ENCODE data around the gene PATJ. TPM values are rescaled to one million over a fixed set of nuclear protein-coding genes. Genes with fewer than 3 reads are reported as not detected.

PATJ gene
- total RNA-seq, 2 donors from 2014 or later = 42.7 to 67.5 TPM

DNA sequence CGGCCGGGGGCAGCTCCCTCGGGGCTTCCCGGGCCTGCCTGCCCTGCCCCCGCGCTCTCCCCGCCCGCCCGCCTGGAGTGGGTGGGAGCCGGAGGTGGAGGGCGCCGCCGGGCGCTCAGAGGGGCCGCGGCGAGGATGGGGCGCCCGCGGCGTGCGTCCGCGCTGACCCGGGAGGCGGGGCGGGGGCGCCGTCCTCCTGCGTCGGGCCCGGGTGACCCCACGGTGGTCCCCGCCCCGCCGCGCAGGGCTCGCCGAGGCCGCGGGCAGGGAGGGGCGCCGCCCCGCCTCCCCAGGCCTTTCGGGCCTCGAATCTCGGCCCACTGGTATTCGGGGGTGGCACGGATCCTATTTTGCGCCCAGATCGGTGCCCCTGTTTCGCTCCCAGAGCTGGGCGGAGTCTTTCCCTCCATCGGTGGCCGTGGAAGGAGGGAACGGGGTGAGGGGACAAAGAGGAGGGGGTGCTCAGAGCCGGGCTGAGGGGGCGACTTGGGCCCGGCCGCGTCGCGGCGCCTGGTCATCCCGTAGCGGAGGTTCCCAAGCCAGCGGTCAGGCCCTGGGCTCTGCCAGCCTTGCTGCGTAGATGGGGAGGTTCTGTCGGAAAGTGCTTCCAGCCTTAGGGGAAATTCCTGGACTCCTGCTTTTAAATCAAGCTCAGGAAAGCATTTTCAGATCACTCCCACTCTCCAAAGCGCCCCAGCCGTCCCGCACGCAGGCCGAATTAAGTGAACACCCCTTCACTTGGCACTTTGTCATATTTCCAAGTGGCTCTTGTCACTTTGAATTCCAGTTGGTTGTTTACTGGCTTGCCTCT is 545 bp downstream of the PATJ start:
- peak; percentile 23 for DNase-seq (ENCODE audit: low spot score)
- Histone ChIP-seq H3K27ac (peak overlapping the region; percentile 97), H3K4me1 (replicated peaks) (no peaks in the 10 kb centered on the region), H3K36me3 (no peaks in the 10 kb centered on the region), H3K4me3 (peak overlapping the region; percentile 82 to 96), H3K9me3 (no peaks in the 10 kb centered on the region), H3K27me3 (replicated peaks; ENCODE audit: insufficient read depth) (no peaks in the 10 kb centered on the region)
- intact Hi-C loops (cut with DNase I) = loop anchor here (2.0 to 5.0 kb wide), 2 partner anchors 18 to 99 kb away; partner anchors contain the start of gene TM2D1
- TF ChIP-seq POLR2A (IDR thresholded peaks at IDR 0.05) (peak; percentile 11), POLR2AphosphoS5 (IDR thresholded peaks at IDR 0.05) (no peak)
- TF ChIP-seq, protein P1, sequence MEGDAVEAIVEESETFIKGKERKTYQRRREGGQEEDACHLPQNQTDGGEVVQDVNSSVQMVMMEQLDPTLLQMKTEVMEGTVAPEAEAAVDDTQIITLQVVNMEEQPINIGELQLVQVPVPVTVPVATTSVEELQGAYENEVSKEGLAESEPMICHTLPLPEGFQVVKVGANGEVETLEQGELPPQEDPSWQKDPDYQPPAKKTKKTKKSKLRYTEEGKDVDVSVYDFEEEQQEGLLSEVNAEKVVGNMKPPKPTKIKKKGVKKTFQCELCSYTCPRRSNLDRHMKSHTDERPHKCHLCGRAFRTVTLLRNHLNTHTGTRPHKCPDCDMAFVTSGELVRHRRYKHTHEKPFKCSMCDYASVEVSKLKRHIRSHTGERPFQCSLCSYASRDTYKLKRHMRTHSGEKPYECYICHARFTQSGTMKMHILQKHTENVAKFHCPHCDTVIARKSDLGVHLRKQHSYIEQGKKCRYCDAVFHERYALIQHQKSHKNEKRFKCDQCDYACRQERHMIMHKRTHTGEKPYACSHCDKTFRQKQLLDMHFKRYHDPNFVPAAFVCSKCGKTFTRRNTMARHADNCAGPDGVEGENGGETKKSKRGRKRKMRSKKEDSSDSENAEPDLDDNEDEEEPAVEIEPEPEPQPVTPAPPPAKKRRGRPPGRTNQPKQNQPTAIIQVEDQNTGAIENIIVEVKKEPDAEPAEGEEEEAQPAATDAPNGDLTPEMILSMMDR (IDR thresholded peaks at IDR 0.05) = no peak
- WGBS = under 1% methylated on average over 39 of the region's 74 CpGs

DNA sequence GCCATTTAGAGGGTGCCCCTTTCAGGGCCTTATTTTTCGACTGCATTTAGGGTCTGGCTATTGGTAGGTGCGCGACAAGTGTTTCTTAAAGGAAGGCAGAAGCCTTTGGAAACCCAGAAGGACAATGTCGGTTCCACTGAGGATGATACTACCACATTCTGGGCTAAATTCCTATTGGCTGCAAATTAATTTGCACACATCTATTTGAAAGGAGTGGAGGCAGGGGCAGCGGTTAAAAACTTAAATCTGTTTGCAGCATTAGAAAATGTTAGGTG is 1.1 kb downstream of the PATJ start:
- intact Hi-C loops (cut with DNase I) = loop anchor here (2.0 to 5.0 kb wide), 2 partner anchors 19 to 99 kb away; partner anchors contain the start of gene TM2D1
- Histone ChIP-seq H3K36me3 (no peaks in the 10 kb centered on the region), H3K4me3 (peak overlapping the region; percentile 82 to 96), H3K27me3 (replicated peaks; ENCODE audit: insufficient read depth) (no peaks in the 10 kb centered on the region), H3K27ac (peak overlapping the region; percentile 97), H3K4me1 (replicated peaks) (no peaks in the 10 kb centered on the region), H3K9me3 (no peaks in the 10 kb centered on the region)
- no peak for DNase-seq (ENCODE audit: low spot score)
- 23% methylated on average over 5 of the region's 5 CpGs for WGBS
- TF ChIP-seq POLR2A (IDR thresholded peaks at IDR 0.05) (no peak), POLR2AphosphoS5 (IDR thresholded peaks at IDR 0.05) (no peak)
- TF ChIP-seq, protein P1 (IDR thresholded peaks at IDR 0.05) = no peak

DNA sequence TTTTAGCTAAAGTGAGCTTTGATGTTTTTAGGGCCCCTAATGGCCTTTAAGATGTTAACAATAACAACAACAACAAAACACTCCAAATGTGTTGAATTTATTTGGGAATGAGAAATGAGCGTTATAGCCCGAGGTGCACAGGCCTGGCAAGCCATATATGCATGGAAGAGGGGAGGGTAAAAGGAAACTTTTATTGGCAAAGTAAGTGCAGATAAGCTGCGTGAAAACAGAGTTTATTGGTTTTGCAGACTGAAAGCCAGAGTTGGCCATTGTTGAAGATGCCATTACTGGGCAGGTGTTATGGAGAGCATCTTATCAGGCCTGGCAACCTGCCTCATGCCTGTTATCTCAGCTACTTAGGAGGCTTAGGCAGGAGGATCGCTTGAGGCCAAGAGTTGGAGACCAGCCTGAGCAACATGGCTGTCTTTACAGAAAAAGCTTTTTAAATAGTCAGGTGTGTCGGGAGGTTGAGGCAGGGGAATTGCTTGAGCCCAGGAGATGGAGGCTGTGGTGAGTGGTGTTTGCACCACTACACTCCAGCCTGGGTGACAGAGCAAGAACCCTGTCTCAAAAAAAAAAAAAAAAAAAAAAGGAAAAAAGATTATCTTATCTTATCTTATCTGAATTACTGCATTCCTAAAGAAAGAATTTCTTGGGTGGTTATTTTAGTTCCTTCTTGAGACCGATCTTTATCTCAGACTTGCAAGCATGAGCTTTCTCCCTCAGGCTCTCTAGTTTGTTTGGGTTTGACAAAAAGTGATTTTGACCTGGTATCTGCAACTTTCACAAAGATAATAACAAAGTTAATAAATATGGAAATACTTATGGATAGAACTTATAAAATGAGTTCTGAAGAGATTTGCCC is 1.7 kb downstream of the PATJ start:
- H3K4me3 ChIP-seq = peak overlapping the region; percentile 82 to 96
- DNase-seq (ENCODE audit: low spot score) = no peak
- 43% methylated on average over 6 of the region's 6 CpGs for WGBS
- H3K27me3 ChIP-seq (replicated peaks; ENCODE audit: insufficient read depth) = no peaks in the 10 kb centered on the region
- peak overlapping the region; percentile 97 for H3K27ac ChIP-seq
- H3K9me3 ChIP-seq = no peaks in the 10 kb centered on the region
- no peaks in the 10 kb centered on the region for H3K4me1 ChIP-seq (replicated peaks)
- TF ChIP-seq, protein P1 (IDR thresholded peaks at IDR 0.05) = no peak
- TF ChIP-seq POLR2A (IDR thresholded peaks at IDR 0.05) (no peak), POLR2AphosphoS5 (IDR thresholded peaks at IDR 0.05) (no peak)
- intact Hi-C loops (cut with DNase I) = loop anchor here (2.0 to 5.0 kb wide), 2 partner anchors 19 to 98 kb away; partner anchors contain the start of gene TM2D1
- no peaks in the 10 kb centered on the region for H3K36me3 ChIP-seq

DNA sequence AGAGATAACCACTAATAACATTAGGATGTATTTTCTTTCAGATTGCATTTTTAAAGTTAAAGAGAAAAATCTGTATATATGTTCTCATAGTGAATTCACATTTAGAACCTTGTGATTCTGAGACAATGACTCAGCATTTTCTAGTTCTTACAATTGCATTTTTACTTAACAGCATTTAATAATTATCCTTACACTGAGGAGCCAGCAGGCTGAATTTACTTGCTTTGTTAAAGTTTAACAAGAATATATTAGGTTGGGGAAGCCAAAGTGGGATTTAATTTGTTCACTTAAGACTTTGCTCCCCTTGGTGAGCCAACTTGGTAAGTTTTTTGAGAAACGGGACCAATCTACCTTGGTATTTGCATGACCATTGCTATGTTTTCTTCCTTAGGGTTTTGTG is 4.5 kb downstream of the PATJ start:
- H3K36me3 ChIP-seq = no peaks in the 10 kb centered on the region
- no peak overlapping the region for H3K4me3 ChIP-seq
- no peak for DNase-seq (ENCODE audit: low spot score)
- 20% methylated on average over 1 of the region's 1 CpG for WGBS
- H3K27ac ChIP-seq = no peak overlapping the region
- no peak for TF ChIP-seq POLR2AphosphoS5 (IDR thresholded peaks at IDR 0.05)
- no peak for TF ChIP-seq POLR2A (IDR thresholded peaks at IDR 0.05)
- TF ChIP-seq, protein P1 (IDR thresholded peaks at IDR 0.05) = no peak
- H3K27me3 ChIP-seq (replicated peaks; ENCODE audit: insufficient read depth) = no peaks in the 10 kb centered on the region
- no peaks in the 10 kb centered on the region for H3K4me1 ChIP-seq (replicated peaks)
- intact Hi-C loops (cut with DNase I) = no loop called here
- H3K9me3 ChIP-seq = no peaks in the 10 kb centered on the region
